GM19099 (cell line): ENCODE data around the gene GLRX5.

Source experiments
- POLR2A ChIP-seq: IDR thresholded peaks from 3 replicates; pipeline ENCODE4 v1.6.1; 2011; ENCODE audit warnings: low read depth; ENCODE audit not compliant: insufficient read length; ENCODE audit errors: extremely low read depth

GLRX5 gene

GRCh38 chr14:95533391-95533821 lies 1.4 kb upstream of the GLRX5 start:
- no peak for TF ChIP-seq POLR2A

- no peak for TF ChIP-seq POLR2A
Measured at GRCh38 chr14:95533822-95534221, 1.0 kb upstream of the GLRX5 start.

GRCh38 chr14:95535226-95536021 lies 574 bp downstream of the GLRX5 start:
- TF ChIP-seq POLR2A = no peak

GRCh38 chr14:95536036-95536593 lies 1.3 kb downstream of the GLRX5 start:
- TF ChIP-seq POLR2A = no peak

GRCh38 chr14:95536671-95537070 lies 1.8 kb downstream of the GLRX5 start:
- no peak for TF ChIP-seq POLR2A

- no peak for TF ChIP-seq POLR2A
Measured at GRCh38 chr14:95537298-95538089, 2.6 kb downstream of the GLRX5 start.

- TF ChIP-seq POLR2A = no peak
Measured at GRCh38 chr14:95538801-95539509, 4.1 kb downstream of the GLRX5 start.

- no peak for TF ChIP-seq POLR2A
Measured at GRCh38 chr14:95540236-95540855, 5.5 kb downstream of the GLRX5 start.

- no peak for TF ChIP-seq POLR2A
Measured at GRCh38 chr14:95541346-95541745, 6.5 kb downstream of the GLRX5 start.

GRCh38 chr14:95541932-95542930 lies 7.4 kb downstream of the GLRX5 start:
- no peak for TF ChIP-seq POLR2A

GRCh38 chr14:95543021-95543420 lies 8.2 kb downstream of the GLRX5 start:
- TF ChIP-seq POLR2A = no peak

GRCh38 chr14:95544588-95544987 lies 9.7 kb downstream of the GLRX5 start:
- TF ChIP-seq POLR2A = no peak

- TF ChIP-seq POLR2A = no peak
Measured at GRCh38 chr14:95545515-95546168, 10.8 kb downstream of the GLRX5 start.
